ENCODE results near the gene SIX5. TPM values are rescaled to one million over a fixed set of nuclear protein-coding genes. Genes with fewer than 3 reads are reported as not detected.

The SIX5 gene
- total RNA-seq, 1 experiment from 2014 or later, result 18.6 TPM

Other genes with a start within 250 kb of the SIX5 start
- gene OPA3, start 184.4 kb downstream of the SIX5 start, total RNA-seq (2014; rRNA removed; shearing (Covaris generic); ENCODE audit: low replicate concordance), result 21.2 and 28.7 TPM in 2 replicates
- not detected in 2 replicates for gene GPR4, start 167.0 kb downstream of the SIX5 start, total RNA-seq (2014; rRNA removed; shearing (Covaris generic); ENCODE audit: low replicate concordance)
- gene EML2, start 129.9 kb downstream of the SIX5 start, total RNA-seq (2014; rRNA removed; shearing (Covaris generic); ENCODE audit: low replicate concordance), result 10.9 and 22.0 TPM in 2 replicates
- gene GIPR, start 101.0 kb downstream of the SIX5 start, total RNA-seq (2014; rRNA removed; shearing (Covaris generic); ENCODE audit: low replicate concordance), result not detected in 2 replicates
- 488 and 700 TPM in 2 replicates for gene SNRPD2, start 77.3 kb downstream of the SIX5 start, total RNA-seq (2014; rRNA removed; shearing (Covaris generic); ENCODE audit: low replicate concordance)
- 19.7 and 37.9 TPM in 2 replicates for gene QPCTL, start 76.6 kb downstream of the SIX5 start, total RNA-seq (2014; rRNA removed; shearing (Covaris generic); ENCODE audit: low replicate concordance)
- 4.3 and 12.3 TPM in 2 replicates for gene FBXO46, start 38.4 kb downstream of the SIX5 start, total RNA-seq (2014; rRNA removed; shearing (Covaris generic); ENCODE audit: low replicate concordance)
- 0.99 TPM in 1 of 2 replicates, not detected in the other for gene MEIOSIN, start 35.8 kb downstream of the SIX5 start, total RNA-seq (2014; rRNA removed; shearing (Covaris generic); ENCODE audit: low replicate concordance)
- gene DMPK, start 13.2 kb upstream of the SIX5 start, total RNA-seq (2014; rRNA removed; shearing (Covaris generic); ENCODE audit: low replicate concordance), result 3.9 and 7.0 TPM in 2 replicates
- 30.4 and 48.0 TPM in 2 replicates for gene DMWD, start 23.6 kb upstream of the SIX5 start, total RNA-seq (2014; rRNA removed; shearing (Covaris generic); ENCODE audit: low replicate concordance)
- gene RSPH6A, start 46.1 kb upstream of the SIX5 start, total RNA-seq (2014; rRNA removed; shearing (Covaris generic); ENCODE audit: low replicate concordance), result not detected in 2 replicates
- 59.4 and 70.7 TPM in 2 replicates for gene SYMPK, start 93.9 kb upstream of the SIX5 start, total RNA-seq (2014; rRNA removed; shearing (Covaris generic); ENCODE audit: low replicate concordance)
- not detected in 2 replicates for gene FOXA3, start 95.1 kb upstream of the SIX5 start, total RNA-seq (2014; rRNA removed; shearing (Covaris generic); ENCODE audit: low replicate concordance)
- 48.6 and 73.7 TPM in 2 replicates for gene IRF2BP1, start 116.9 kb upstream of the SIX5 start, total RNA-seq (2014; rRNA removed; shearing (Covaris generic); ENCODE audit: low replicate concordance)
- 0.20 and 0.79 TPM in 2 replicates for gene MYPOP, start 133.4 kb upstream of the SIX5 start, total RNA-seq (2014; rRNA removed; shearing (Covaris generic); ENCODE audit: low replicate concordance)
- not detected in 2 replicates for gene NANOS2, start 145.5 kb upstream of the SIX5 start, total RNA-seq (2014; rRNA removed; shearing (Covaris generic); ENCODE audit: low replicate concordance)
- not detected in 2 replicates for gene NOVA2, start 204.6 kb upstream of the SIX5 start, total RNA-seq (2014; rRNA removed; shearing (Covaris generic); ENCODE audit: low replicate concordance)
- 10.5 and 25.5 TPM in 2 replicates for gene CCDC61, start 226.2 kb upstream of the SIX5 start, total RNA-seq (2014; rRNA removed; shearing (Covaris generic); ENCODE audit: low replicate concordance)

All from MG63 (cell line).